H9 (cell line): ENCODE results near the gene MTOR. TPM values are rescaled to one million over a fixed set of nuclear protein-coding genes. Genes with fewer than 3 reads are reported as not detected.

ENCODE experiments used
- DNase-seq: peaks from one replicate; pipeline ENCODE4 v3.0.0-alpha.2; 2017
- H2AFZ ChIP-seq: one replicate; pipeline ENCODE4 v1.6.1; 2013; ENCODE audit warnings: mild to moderate bottlenecking, low read length, control low read depth, moderate library complexity
- H2AK5ac ChIP-seq: 2 replicates; pipeline ENCODE4 v1.6.1; 2013; ENCODE audit warnings: low read length, control low read depth, mixed read lengths; ENCODE audit not compliant: insufficient read length
- H2BK120ac ChIP-seq: one replicate; pipeline ENCODE4 v1.6.1; 2013; ENCODE audit warnings: low read depth, mild to moderate bottlenecking, low read length, control low read depth, inconsistent platforms; ENCODE audit not compliant: poor library complexity, severe bottlenecking
- H2BK12ac ChIP-seq: 2 replicates; pipeline ENCODE4 v1.6.1; 2013; ENCODE audit warnings: low read length, control low read depth, mixed read lengths, low read depth; ENCODE audit not compliant: insufficient read length
- H2BK15ac ChIP-seq: 2 replicates; pipeline ENCODE4 v1.6.1; 2013; ENCODE audit warnings: low read depth, low read length, control low read depth
- H2BK20ac ChIP-seq: one replicate; pipeline ENCODE4 v1.6.1; 2013; ENCODE audit warnings: low read depth, mild to moderate bottlenecking, low read length, control low read depth, inconsistent platforms; ENCODE audit not compliant: poor library complexity, severe bottlenecking
- H2BK5ac ChIP-seq: 2 replicates; pipeline ENCODE4 v1.6.1; 2013; ENCODE audit warnings: low read length, control low read depth, mixed read lengths; ENCODE audit not compliant: insufficient read length
- H3K14ac ChIP-seq: 2 replicates; pipeline ENCODE4 v1.6.1; 2013; ENCODE audit warnings: low read length, control low read depth; ENCODE audit not compliant: insufficient read depth
- H3K18ac ChIP-seq: 2 replicates; pipeline ENCODE4 v1.6.1; 2013; ENCODE audit warnings: low read depth, mild to moderate bottlenecking, mixed read lengths, low read length, control low read depth; ENCODE audit not compliant: insufficient read length
- H3K23ac ChIP-seq: 2 replicates; pipeline ENCODE4 v1.6.1; 2013; ENCODE audit warnings: low read length, control low read depth, mixed read lengths, low read depth; ENCODE audit not compliant: insufficient read length
- H3K23me2 ChIP-seq: 2 replicates; pipeline ENCODE4 v1.6.1; 2013; ENCODE audit warnings: low read depth, mild to moderate bottlenecking, mixed read lengths, low read length, control low read depth; ENCODE audit not compliant: insufficient read length, poor library complexity, severe bottlenecking
- H3K27ac ChIP-seq: 2 replicates; pipeline ENCODE4 v1.5.1; 2013; ENCODE audit warnings: low read length, control low read depth, mixed read lengths, low read depth; ENCODE audit not compliant: insufficient read length
- H3K27me3 ChIP-seq: 2 replicates; pipeline ENCODE4 v1.6.1; 2013; ENCODE audit warnings: low read length, control low read depth, inconsistent platforms; ENCODE audit not compliant: insufficient read depth
- H3K4ac ChIP-seq: 2 replicates; pipeline ENCODE4 v1.6.1; 2013; ENCODE audit warnings: low read depth, mild to moderate bottlenecking, control low read depth, inconsistent platforms, low read length, moderate library complexity
- H3K4me1 ChIP-seq: 2 replicates; pipeline ENCODE4 v1.6.1; 2013; ENCODE audit warnings: low read length, control low read depth, inconsistent platforms; ENCODE audit not compliant: insufficient read depth
- H3K4me2 ChIP-seq: 2 replicates; pipeline ENCODE4 v1.6.1; 2013; ENCODE audit warnings: low read length, control low read depth, mixed read lengths; ENCODE audit not compliant: insufficient read length, insufficient read depth
- H3K56ac ChIP-seq: 2 replicates; pipeline ENCODE4 v1.6.1; 2013; ENCODE audit warnings: low read depth, mild to moderate bottlenecking, mixed read lengths, low read length, control low read depth; ENCODE audit not compliant: insufficient read length
- H3K79me1 ChIP-seq: 2 replicates; pipeline ENCODE4 v1.6.1; 2013; ENCODE audit warnings: low read depth, mild to moderate bottlenecking, moderate library complexity, low read length, control low read depth, inconsistent platforms; ENCODE audit not compliant: insufficient read depth, poor library complexity, severe bottlenecking
- H3K79me2 ChIP-seq: 2 replicates; pipeline ENCODE4 v1.6.1; 2013; ENCODE audit warnings: low read length, control low read depth, inconsistent platforms; ENCODE audit not compliant: insufficient read depth
- H3K9ac ChIP-seq: 2 replicates; pipeline ENCODE4 v1.6.1; 2013; ENCODE audit warnings: low read length, control low read depth, mixed read lengths; ENCODE audit not compliant: insufficient read length; ENCODE audit errors: extremely low read depth
- H3K9me3 ChIP-seq: one replicate; pipeline ENCODE4 v1.6.1; 2013; ENCODE audit warnings: low read depth, low read length, inconsistent platforms; ENCODE audit not compliant: control insufficient read depth
- H3T11ph ChIP-seq: one replicate; pipeline ENCODE4 v1.6.1; 2013; ENCODE audit warnings: mild to moderate bottlenecking, low read length, control low read depth, inconsistent platforms
- H4K20me1 ChIP-seq: one replicate; pipeline ENCODE4 v1.6.1; 2013; ENCODE audit not compliant: control insufficient read depth, insufficient read length, insufficient read depth
- H4K5ac ChIP-seq: 2 replicates; pipeline ENCODE4 v1.6.1; 2013; ENCODE audit warnings: low read depth, mild to moderate bottlenecking, mixed read lengths, low read length, control low read depth; ENCODE audit not compliant: insufficient read length
- H4K8ac ChIP-seq: replicated peaks from 2 replicates; pipeline ENCODE4 v1.6.1; 2013; ENCODE audit warnings: low read length, control low read depth, mixed read lengths, low read depth; ENCODE audit not compliant: insufficient read length
- H4K91ac ChIP-seq: 2 replicates; pipeline ENCODE4 v1.6.1; 2013; ENCODE audit warnings: low read depth, mild to moderate bottlenecking, moderate library complexity, mixed read lengths, low read length, control low read depth; ENCODE audit not compliant: insufficient read length
- H3K27ac Mint-ChIP-seq, 3 experiments: 2 replicates in 2 of 3; 3 replicates in 1 of 3; pipeline ENCODE4 v1.8.0; 2020 to 2021; ENCODE audit warnings: mixed read lengths in 3 of 3, mild to moderate bottlenecking in 1 of 3, moderate library complexity in 1 of 3
- H3K27me3 Mint-ChIP-seq: 2 replicates; pipeline ENCODE4 v1.8.0; 2021; ENCODE audit warnings: low read depth, mild to moderate bottlenecking, moderate library complexity, mixed read lengths
- H3K36me3 Mint-ChIP-seq, 3 experiments: 2 replicates in 2 of 3; 3 replicates in 1 of 3; pipeline ENCODE4 v1.8.0; 2020 to 2021; ENCODE audit warnings: low read depth in 3 of 3, mixed read lengths in 3 of 3; ENCODE audit not compliant: insufficient read depth in 1 of 3
- H3K4me1 Mint-ChIP-seq, 2 experiments: 2 replicates each; pipeline ENCODE4 v1.8.0; 2020; ENCODE audit warnings: mixed read lengths in 2 of 2
- H3K4me3 Mint-ChIP-seq, 2 experiments: 2 replicates in 1 of 2; 3 replicates in 1 of 2; pipeline ENCODE4 v1.8.0; 2020 to 2021; ENCODE audit warnings: mild to moderate bottlenecking in 2 of 2, mixed read lengths in 2 of 2, moderate library complexity in 1 of 2
- H3K9me3 Mint-ChIP-seq, 2 experiments: 2 replicates in 1 of 2; 3 replicates in 1 of 2; pipeline ENCODE4 v1.8.0; 2020; ENCODE audit warnings: mild to moderate bottlenecking in 2 of 2, mixed read lengths in 2 of 2, moderate library complexity in 1 of 2
- WGBS: extraction: QIAGEN DNeasy Blood & Tissue Kit; methylation state at CpG from one replicate; pipeline ENCODE4 v1.1.7; 2013; ENCODE audit warnings: missing lambda C conversion rate, low lambda C conversion rate, mixed read lengths; ENCODE audit not compliant: insufficient read length; ENCODE audit errors: extremely low coverage; 5-methylcytosine and 5-hydroxymethylcytosine counted together
- total RNA-seq: library from RNA; stranded (reverse); gene quantifications from 2 replicates; pipeline ENCODE4 v1.2.1, GENCODE V29; 2021
- TF ChIP-seq, protein P1 (sequence below): fragments of 200-600 bp; sonication (generic); conservative IDR thresholded peaks from 3 replicates; pipeline ENCODE4 v1.8.0; 2021; ENCODE audit warnings: antibody characterized with exemption, mild to moderate bottlenecking

MTOR gene
- total RNA-seq, 1 experiment from 2014 or later: 67.5 TPM

- Histone ChIP-seq H3K27ac (no peak overlapping the region), H3K9me3 (no peaks in the 10 kb centered on the region), H4K8ac (no peak overlapping the region), H2BK15ac (no peak overlapping the region), H2BK120ac (no peak overlapping the region), H4K5ac (no peak overlapping the region), H2AFZ (no peak overlapping the region), H3K27me3 (no peaks in the 10 kb centered on the region), H2BK12ac (no peak overlapping the region), H4K91ac (no peak overlapping the region), H4K20me1 (peaks cover 2% of the 10 kb centered on the region), H3K18ac (no peak overlapping the region), H2BK5ac (no peak overlapping the region), H3T11ph (no peak overlapping the region), H3K9ac (no peak overlapping the region), H3K4ac (no peak overlapping the region), H2BK20ac (no peak overlapping the region), H3K79me2 (no peaks in the 10 kb centered on the region), H3K14ac (no peak overlapping the region), H3K23me2 (no peaks in the 10 kb centered on the region), H3K56ac (no peak overlapping the region), H3K79me1 (no peaks in the 10 kb centered on the region), H3K4me2 (no peak overlapping the region), H3K4me1 (no peaks in the 10 kb centered on the region), H2AK5ac (no peak overlapping the region), H3K23ac (no peak overlapping the region)
- H3K27me3 Mint-ChIP-seq: no peaks in the 10 kb centered on the region
- TF ChIP-seq, protein P1, sequence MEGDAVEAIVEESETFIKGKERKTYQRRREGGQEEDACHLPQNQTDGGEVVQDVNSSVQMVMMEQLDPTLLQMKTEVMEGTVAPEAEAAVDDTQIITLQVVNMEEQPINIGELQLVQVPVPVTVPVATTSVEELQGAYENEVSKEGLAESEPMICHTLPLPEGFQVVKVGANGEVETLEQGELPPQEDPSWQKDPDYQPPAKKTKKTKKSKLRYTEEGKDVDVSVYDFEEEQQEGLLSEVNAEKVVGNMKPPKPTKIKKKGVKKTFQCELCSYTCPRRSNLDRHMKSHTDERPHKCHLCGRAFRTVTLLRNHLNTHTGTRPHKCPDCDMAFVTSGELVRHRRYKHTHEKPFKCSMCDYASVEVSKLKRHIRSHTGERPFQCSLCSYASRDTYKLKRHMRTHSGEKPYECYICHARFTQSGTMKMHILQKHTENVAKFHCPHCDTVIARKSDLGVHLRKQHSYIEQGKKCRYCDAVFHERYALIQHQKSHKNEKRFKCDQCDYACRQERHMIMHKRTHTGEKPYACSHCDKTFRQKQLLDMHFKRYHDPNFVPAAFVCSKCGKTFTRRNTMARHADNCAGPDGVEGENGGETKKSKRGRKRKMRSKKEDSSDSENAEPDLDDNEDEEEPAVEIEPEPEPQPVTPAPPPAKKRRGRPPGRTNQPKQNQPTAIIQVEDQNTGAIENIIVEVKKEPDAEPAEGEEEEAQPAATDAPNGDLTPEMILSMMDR: no peak
- no peaks in the 10 kb centered on the region for H3K9me3 Mint-ChIP-seq
- H3K4me3 Mint-ChIP-seq: no peak overlapping the region
- DNase-seq: no peak
- H3K4me1 Mint-ChIP-seq: no peaks in the 10 kb centered on the region
- no CpG with 5 or more reads among the region's 3 CpGs for WGBS
- no peak overlapping the region for H3K27ac Mint-ChIP-seq
- H3K36me3 Mint-ChIP-seq: peaks cover 12 to 79% (median 46%) of the 10 kb centered on the region in 3 experiments; a peak in 6 of 7 replicates
Measured at GRCh38 chr1:11114966-11115365, 147.4 kb downstream of the MTOR start.
